Progenitor cell of endocrine pancreas (in vitro differentiated cells): Measurements from ENCODE around the gene SACS. TPM values are rescaled to one million over a fixed set of nuclear protein-coding genes. Genes with fewer than 3 reads are reported as not detected.

Experiments used
- DNase-seq: peaks from one replicate; pipeline ENCODE4 v3.0.0; 2021; ENCODE audit warnings: low spot score; ENCODE audit not compliant: unreplicated experiment
- H3K27ac Mint-ChIP-seq: 2 replicates; pipeline ENCODE4 v1.8.0; 2021; ENCODE audit warnings: mild to moderate bottlenecking, moderate library complexity, mixed read lengths
- H3K27me3 Mint-ChIP-seq: 2 replicates; pipeline ENCODE4 v1.8.0; 2021; ENCODE audit warnings: mixed read lengths
- H3K36me3 Mint-ChIP-seq: 2 replicates; pipeline ENCODE4 v1.8.0; 2022; ENCODE audit warnings: mixed read lengths; ENCODE audit not compliant: insufficient read depth
- H3K4me1 Mint-ChIP-seq: 2 replicates; pipeline ENCODE4 v1.8.0; 2021; ENCODE audit warnings: low read depth, mixed read lengths
- H3K4me3 Mint-ChIP-seq: 2 replicates; pipeline ENCODE4 v1.8.0; 2021; ENCODE audit warnings: low read depth, mild to moderate bottlenecking, moderate library complexity, mixed read lengths
- H3K9me3 Mint-ChIP-seq: 2 replicates; pipeline ENCODE4 v1.8.0; 2021; ENCODE audit warnings: low read depth, mixed read lengths
- CTCF ChIP-seq: fragments of 200-600 bp; sonication (generic); IDR thresholded peaks from one replicate; pipeline ENCODE4 v1.5.0; 2021; ENCODE audit warnings: antibody characterized with exemption, mild to moderate bottlenecking; ENCODE audit not compliant: unreplicated experiment
- total RNA-seq: library from RNA; stranded (reverse); gene quantifications from 2 replicates; pipeline ENCODE4 v1.2.1, GENCODE V29; 2021

SACS gene
- total RNA-seq, 1 donor from 2014 or later = 7.1 TPM

- no peak overlapping the region for H3K27ac Mint-ChIP-seq
- no peaks in the 10 kb centered on the region for H3K36me3 Mint-ChIP-seq
- peaks cover 2% of the 10 kb centered on the region for H3K4me1 Mint-ChIP-seq
- no peaks in the 10 kb centered on the region for H3K27me3 Mint-ChIP-seq
- H3K4me3 Mint-ChIP-seq = no peak overlapping the region
- DNase-seq = no peak
- no peaks in the 10 kb centered on the region for H3K9me3 Mint-ChIP-seq
- TF ChIP-seq CTCF = no peak
Measured at GRCh38 chr13:23288995-23289394, 144.5 kb downstream of the SACS start.

GRCh38 chr13:23288564-23288963 is 144.9 kb downstream of the SACS start:
- no peak for TF ChIP-seq CTCF

GRCh38 chr13:23279321-23279720 is 154.2 kb downstream of the SACS start:
- Mint-ChIP-seq H3K27me3 (no peaks in the 10 kb centered on the region), H3K36me3 (no peaks in the 10 kb centered on the region), H3K4me3 (no peak overlapping the region), H3K9me3 (peaks cover 9% of the 10 kb centered on the region), H3K4me1 (no peaks in the 10 kb centered on the region), H3K27ac (no peak overlapping the region)
- no peak for TF ChIP-seq CTCF
- DNase-seq = no peak

More at GRCh38 chr13:23288564-23288963, 144.9 kb downstream of the SACS start:
- DNase-seq = no peak
- no peaks in the 10 kb centered on the region for H3K27me3 Mint-ChIP-seq
- no peak overlapping the region for H3K27ac Mint-ChIP-seq
- no peaks in the 10 kb centered on the region for H3K9me3 Mint-ChIP-seq
- no peaks in the 10 kb centered on the region for H3K36me3 Mint-ChIP-seq
- H3K4me1 Mint-ChIP-seq = peaks cover 2% of the 10 kb centered on the region
- no peak overlapping the region for H3K4me3 Mint-ChIP-seq

Other genes starting within 250 kb of the SACS start
- gene TNFRSF19, start 136.7 kb upstream of the SACS start, total RNA-seq = 19.0 and 28.1 TPM in 2 replicates